Measurements from ENCODE around the gene KIAA0513.

DNA sequence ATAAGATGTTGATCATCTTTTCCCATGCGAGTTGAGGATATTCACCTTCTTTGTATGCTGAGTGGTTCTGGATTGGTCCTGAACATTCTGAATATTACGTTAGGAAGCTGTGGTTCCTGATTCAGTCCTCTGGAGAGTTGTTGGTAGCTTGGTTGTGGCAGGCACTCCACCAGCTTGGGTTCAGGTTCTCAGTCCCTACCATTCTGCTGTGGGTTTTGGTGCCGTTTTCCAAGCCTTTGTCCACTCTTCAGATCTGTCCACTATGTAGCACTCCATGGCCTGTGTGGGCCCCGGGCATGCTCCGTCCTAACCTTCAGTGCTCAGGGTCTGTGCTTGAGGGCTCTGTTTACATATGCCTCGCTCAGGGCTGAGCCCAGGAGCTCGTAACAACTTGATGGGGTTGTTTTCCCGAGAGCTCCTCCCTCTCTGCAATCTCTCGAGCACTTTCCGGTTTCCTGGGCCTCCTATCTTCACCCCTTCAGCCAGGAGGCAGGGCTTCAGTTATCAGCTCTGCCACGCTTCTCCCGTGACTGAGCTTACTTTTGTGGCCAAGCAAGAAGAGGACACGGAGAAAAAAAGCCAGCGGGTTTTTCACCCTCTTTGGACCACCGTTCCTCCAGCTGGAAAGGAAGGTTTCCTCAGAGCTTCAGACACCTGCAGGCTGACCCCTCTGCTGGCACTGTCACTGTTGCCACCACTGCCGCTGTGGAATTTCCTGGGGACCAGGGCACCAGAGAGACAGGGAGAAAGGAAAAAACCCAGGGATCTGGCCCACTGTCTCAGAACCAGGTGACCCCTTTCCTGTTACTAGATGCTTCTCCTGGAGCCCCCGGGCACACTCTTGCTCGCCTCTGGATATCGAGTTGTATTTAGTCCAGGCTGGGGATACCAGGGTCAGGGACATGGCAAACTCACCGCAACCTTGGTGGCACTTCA, 19.6 kb downstream of the KIAA0513 start:
- TF ChIP-seq DR1 (CRISPR knock-in tag; IDR thresholded peaks at IDR 0.05) (no peak), NFIC (IDR thresholded peaks at IDR 0.05; ENCODE audit: low read length) (no peak), U2AF1 (optimal IDR thresholded peaks at IDR 0.05; ENCODE audit: low read depth, low read length) (no peak), ZNF816 (CRISPR knock-in tag; IDR thresholded peaks at IDR 0.05; ENCODE audit: borderline replicate concordance) (no peak), KAT2B (IDR thresholded peaks at IDR 0.05; ENCODE audit: borderline replicate concordance, low read depth, low read length) (no peak), JUN (CRISPR knock-in tag; IDR thresholded peaks at IDR 0.05) (no peak), ZNF746 (CRISPR knock-in tag; IDR thresholded peaks at IDR 0.05) (no peak), ZNF124 (CRISPR knock-in tag; IDR thresholded peaks at IDR 0.05) (no peak), ZFX (CRISPR knock-in tag; IDR thresholded peaks at IDR 0.05; ENCODE audit: low read depth) (peak; percentile 29; the same call in 1 of the 2 replicates), TCF7 (IDR thresholded peaks at IDR 0.05; ENCODE audit: low read depth) (no peak)

Data from HepG2 (cell line).